Karpas-422 (cell line): ENCODE data around the gene RBBP6. TPM values are rescaled to one million over a fixed set of nuclear protein-coding genes. Genes with fewer than 3 reads are reported as not detected.
"Not testable (repeated sequence)": the region's sequence is repeated elsewhere in the genome, so short reads cannot be mapped to it uniquely, and the experiment has no call there.

ENCODE experiments used
- DNase-seq: peaks from one replicate; pipeline ENCODE4 v3.0.0-alpha.2; 2015
- H2AFZ ChIP-seq: fragments of 200-600 bp; sonication (generic); 2 replicates; pipeline ENCODE4 v1.6.1; 2014; ENCODE audit warnings: antibody characterized with exemption, low read length, mixed read lengths
- H3K27ac ChIP-seq: fragments of 200-600 bp; sonication (generic); 2 replicates; pipeline ENCODE4 v1.5.1; 2014; ENCODE audit warnings: mild to moderate bottlenecking, low read length, moderate library complexity
- H3K27me3 ChIP-seq: fragments of 200-600 bp; sonication (generic); 2 replicates; pipeline ENCODE4 v1.6.1; 2014; ENCODE audit warnings: low read length, mixed read lengths
- H3K36me3 ChIP-seq: fragments of 200-600 bp; sonication (generic); 2 replicates; pipeline ENCODE4 v1.6.1; 2014; ENCODE audit warnings: low read length, mixed read lengths; ENCODE audit not compliant: insufficient read depth
- H3K4me1 ChIP-seq: fragments of 200-600 bp; sonication (generic); 2 replicates; pipeline ENCODE4 v1.6.1; 2014; ENCODE audit warnings: mild to moderate bottlenecking, low read length, mixed read lengths
- H3K4me2 ChIP-seq: fragments of 200-600 bp; sonication (generic); 2 replicates; pipeline ENCODE4 v1.6.1; 2014; ENCODE audit warnings: low read length, low read depth, mild to moderate bottlenecking; ENCODE audit not compliant: poor library complexity, severe bottlenecking
- H3K4me3 ChIP-seq: fragments of 200-600 bp; sonication (generic); 2 replicates; pipeline ENCODE4 v1.5.1; 2014; ENCODE audit warnings: mild to moderate bottlenecking, antibody characterized with exemption, low read length, mixed read lengths
- H3K79me2 ChIP-seq: fragments of 200-600 bp; sonication (generic); 2 replicates; pipeline ENCODE4 v1.6.1; 2014; ENCODE audit warnings: mild to moderate bottlenecking, low read length, mixed read lengths
- H3K9ac ChIP-seq: fragments of 200-600 bp; sonication (generic); 2 replicates; pipeline ENCODE4 v1.6.0; 2014; ENCODE audit warnings: low read length
- H3K9me2 ChIP-seq: fragments of 200-600 bp; sonication (generic), shearing (Covaris generic); replicated peaks from 2 replicates; pipeline ENCODE4 v1.6.0; 2014; ENCODE audit warnings: mild to moderate bottlenecking, low read length, moderate library complexity; ENCODE audit not compliant: insufficient read depth
- H3K9me3 ChIP-seq: fragments of 300-700, 200-600 bp; sonication (generic); 2 replicates; pipeline ENCODE4 v1.6.1; 2014; ENCODE audit warnings: low read length, mixed read lengths
- H4K20me1 ChIP-seq: fragments of 200-600 bp; sonication (generic); 2 replicates; pipeline ENCODE4 v1.6.1; 2014; ENCODE audit warnings: mild to moderate bottlenecking, antibody characterized with exemption, low read length, low read depth; ENCODE audit not compliant: insufficient read depth
- total RNA-seq: library from RNA; depleted of rRNA; stranded (reverse); fragments of >200 nt; shearing (Covaris generic); gene quantifications from 2 replicates; pipeline ENCODE4 v1.2.3, GENCODE V29; 2014; ENCODE audit warnings: low replicate concordance; rRNA removed

RBBP6 gene
- total RNA-seq, 1 experiment from 2014 or later: 45.5 TPM

DNA sequence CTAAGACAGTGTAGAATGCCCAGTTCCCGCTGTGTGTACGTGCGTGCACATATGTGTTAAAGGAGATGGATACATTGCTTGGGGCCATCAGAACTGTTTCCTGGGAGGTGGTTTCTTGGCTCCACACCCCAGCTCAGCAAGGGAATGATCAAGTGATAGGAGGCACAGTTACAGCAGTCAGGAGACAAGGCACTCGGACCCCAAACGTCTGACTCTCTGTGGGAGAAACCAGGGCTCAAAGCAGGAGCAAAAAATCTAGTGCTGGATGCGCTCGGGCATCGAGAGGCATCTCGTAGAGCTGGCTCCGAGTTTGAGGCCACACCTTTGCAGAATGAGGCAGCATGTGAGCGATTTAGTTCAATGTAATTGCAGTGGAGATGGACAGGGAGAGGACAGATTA lies 71.9 kb downstream of the RBBP6 start:
- H4K20me1 ChIP-seq: no peaks in the 10 kb centered on the region
- H3K9ac ChIP-seq: no peak overlapping the region
- H3K79me2 ChIP-seq: no peaks in the 10 kb centered on the region
- no peaks in the 10 kb centered on the region for H3K27me3 ChIP-seq
- no peak overlapping the region for H2AFZ ChIP-seq
- no peaks in the 10 kb centered on the region for H3K9me2 ChIP-seq
- H3K36me3 ChIP-seq: no peaks in the 10 kb centered on the region
- H3K4me2 ChIP-seq: no peak overlapping the region
- no peak overlapping the region for H3K27ac ChIP-seq
- no peaks in the 10 kb centered on the region for H3K9me3 ChIP-seq
- H3K4me3 ChIP-seq: no peak overlapping the region
- no peak for DNase-seq
- H3K4me1 ChIP-seq: no peaks in the 10 kb centered on the region

GRCh38 chr16:24612656-24613055 lies 73.3 kb downstream of the RBBP6 start:
- H3K27me3 ChIP-seq: no peaks in the 10 kb centered on the region
- no peak overlapping the region for H3K4me2 ChIP-seq
- no peak overlapping the region for H3K27ac ChIP-seq
- H3K9ac ChIP-seq: no peak overlapping the region
- H3K9me3 ChIP-seq: no peaks in the 10 kb centered on the region
- no peak overlapping the region for H2AFZ ChIP-seq
- no peaks in the 10 kb centered on the region for H3K79me2 ChIP-seq
- H3K36me3 ChIP-seq: no peaks in the 10 kb centered on the region
- H3K4me1 ChIP-seq: no peaks in the 10 kb centered on the region
- no peak overlapping the region for H3K4me3 ChIP-seq
- DNase-seq: no peak
- H4K20me1 ChIP-seq: no peaks in the 10 kb centered on the region
- no peaks in the 10 kb centered on the region for H3K9me2 ChIP-seq

GRCh38 chr16:24613267-24613666 lies 73.9 kb downstream of the RBBP6 start:
- H4K20me1 ChIP-seq, H3K4me1 ChIP-seq, H3K4me2 ChIP-seq, H3K36me3 ChIP-seq, DNase-seq, H3K9me2 ChIP-seq, H3K79me2 ChIP-seq, H3K9me3 ChIP-seq, H3K4me3 ChIP-seq, H3K27me3 ChIP-seq, H3K27ac ChIP-seq, H2AFZ ChIP-seq, H3K9ac ChIP-seq: not testable (repeated sequence)

DNA sequence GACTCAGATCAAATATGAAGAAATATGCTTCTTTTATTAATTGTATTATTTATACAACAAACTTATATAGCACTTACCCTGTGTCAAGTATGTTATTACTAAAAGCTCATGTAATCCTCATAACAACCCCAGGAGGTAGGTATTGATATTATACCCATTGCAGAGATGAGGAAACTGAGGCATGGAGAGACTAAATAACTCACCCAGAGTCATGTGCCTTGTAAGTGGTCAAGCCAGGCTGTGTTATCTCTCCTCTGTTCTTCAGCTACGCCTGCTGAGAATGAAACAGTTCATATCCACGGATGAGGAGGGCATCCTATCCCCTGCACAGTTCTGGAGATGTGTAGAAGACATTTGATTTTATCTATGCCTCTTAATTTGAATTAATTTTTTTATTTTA lies 78.1 kb downstream of the RBBP6 start:
- no peaks in the 10 kb centered on the region for H3K9me2 ChIP-seq
- no peak overlapping the region for H3K4me2 ChIP-seq
- H3K4me1 ChIP-seq: no peaks in the 10 kb centered on the region
- no peak overlapping the region for H3K4me3 ChIP-seq
- no peaks in the 10 kb centered on the region for H3K27me3 ChIP-seq
- no peaks in the 10 kb centered on the region for H3K36me3 ChIP-seq
- H3K9me3 ChIP-seq: no peaks in the 10 kb centered on the region
- H4K20me1 ChIP-seq: no peaks in the 10 kb centered on the region
- DNase-seq: no peak
- H3K27ac ChIP-seq: no peak overlapping the region
- no peak overlapping the region for H3K9ac ChIP-seq
- H3K79me2 ChIP-seq: no peaks in the 10 kb centered on the region
- H2AFZ ChIP-seq: no peak overlapping the region

Other genes with a start within 250 kb of the RBBP6 start
- gene TNRC6A, start 190.1 kb downstream of the RBBP6 start, total RNA-seq: 27.2 and 72.4 TPM in 2 replicates